A673 (cell line): ENCODE measurements around the gene TMOD2. TPM values are rescaled to one million over a fixed set of nuclear protein-coding genes. Genes with fewer than 3 reads are reported as not detected.

Source experiments
- BruUV-seq: library from RNA; stranded (reverse); fragments of 400-500 nt; replicated peaks from 2 replicates; lab custom pipeline; 2021; lab: Mats Ljungman, UMichigan
- CTCF ChIA-PET: fragments of 300-600 bp; sonication (Branson Sonifier 250); formaldehyde crosslinking; loops from one replicate; lab custom pipeline; 2022; ENCODE audit warnings: antibody characterized with exemption; lab: Charles Lee
- POLR2A ChIA-PET: fragments of 300-600 bp; sonication (Branson Sonifier 250); formaldehyde crosslinking; loops from one replicate; lab custom pipeline; 2022; ENCODE audit warnings: antibody characterized with exemption; ENCODE audit not compliant: low non-redundant PET; lab: Charles Lee
- DNase-seq: peaks from one replicate; pipeline ENCODE4 v3.0.0-alpha.2; 2015; ENCODE audit warnings: low spot score
- H3K27ac ChIP-seq: fragments of 200-600 bp; sonication (generic); 2 replicates; pipeline ENCODE4 v1.5.1; 2016; ENCODE audit warnings: mixed run types, low read depth, mild to moderate bottlenecking, mixed read lengths, antibody characterized with exemption, low read length; ENCODE audit not compliant: poor library complexity, severe bottlenecking
- H3K27me3 ChIP-seq: fragments of 200-600 bp; sonication (generic); replicated peaks from 2 replicates; pipeline ENCODE4 v1.6.1; 2017; ENCODE audit warnings: mixed run types, low read depth, mild to moderate bottlenecking, mixed read lengths, antibody characterized with exemption, low read length; ENCODE audit not compliant: insufficient read depth, poor library complexity
- H3K36me3 ChIP-seq: fragments of 200-600 bp; sonication (generic); 2 replicates; pipeline ENCODE4 v1.6.1; 2016; ENCODE audit warnings: mixed run types, mild to moderate bottlenecking, mixed read lengths, antibody characterized with exemption, low read length; ENCODE audit not compliant: insufficient read depth, poor library complexity, severe bottlenecking
- H3K4me1 ChIP-seq: fragments of 200-600 bp; sonication (generic); 2 replicates; pipeline ENCODE4 v1.6.1; 2017; ENCODE audit warnings: mixed run types, mild to moderate bottlenecking, mixed read lengths, antibody characterized with exemption, low read length; ENCODE audit not compliant: insufficient read depth, poor library complexity, severe bottlenecking
- H3K4me3 ChIP-seq: fragments of 200-600 bp; sonication (generic); 2 replicates; pipeline ENCODE4 v1.5.1; 2016; ENCODE audit warnings: low read depth, mixed run types, mild to moderate bottlenecking, mixed read lengths, low read length; ENCODE audit not compliant: poor library complexity, severe bottlenecking
- H3K9me3 ChIP-seq: fragments of 200-600 bp; sonication (generic); 2 replicates; pipeline ENCODE4 v1.6.1; 2016; ENCODE audit warnings: mixed run types, low read depth, mild to moderate bottlenecking, mixed read lengths, antibody characterized with exemption, low read length; ENCODE audit not compliant: poor library complexity, severe bottlenecking
- CTCF ChIP-seq: fragments of 300-800, 200-600 bp; sonication (generic); conservative IDR thresholded peaks from 2 replicates; pipeline ENCODE4 v1.5.1; 2017; ENCODE audit warnings: low read depth, mild to moderate bottlenecking, antibody characterized with exemption, low read length, moderate library complexity, mixed read lengths
- EZH2 ChIP-seq: fragments of 200-600 bp; sonication (generic); IDR thresholded peaks from 2 replicates; pipeline ENCODE4 v1.6.1; 2017; ENCODE audit warnings: borderline replicate concordance, low read depth, mild to moderate bottlenecking, mixed read lengths, antibody characterized with exemption, low read length; ENCODE audit not compliant: poor library complexity, severe bottlenecking
- intact Hi-C: fragments of 100-400 bp; cut with micrococcal nuclease; formaldehyde crosslinking; loops from one replicate; pipeline ENCODE4 v1.10.0; 2022; ENCODE audit not compliant: unreplicated experiment
- total RNA-seq: library from RNA; stranded (reverse); gene quantifications from 2 replicates; pipeline ENCODE4 v1.2.3, GENCODE V29; 2021

TMOD2 gene
- total RNA-seq, 1 experiment from 2014 or later: 0.67 TPM

GRCh38 chr15:51768018-51768417, 16.6 kb downstream of the TMOD2 start:
- Histone ChIP-seq H3K36me3 (no peaks in the 10 kb centered on the region), H3K27me3 (no peaks in the 10 kb centered on the region), H3K27ac (no peak overlapping the region), H3K9me3 (no peaks in the 10 kb centered on the region), H3K4me1 (no peaks in the 10 kb centered on the region), H3K4me3 (no peak overlapping the region)
- TF ChIP-seq CTCF: no peak
- no peak for TF ChIP-seq EZH2
- no peak for DNase-seq
- no TSS peak for BruUV-seq
- intact Hi-C loops: no loop called here
- CTCF ChIA-PET: no interaction called here
- POLR2A ChIA-PET: no interaction called here

GRCh38 chr15:51770902-51771301, 19.5 kb downstream of the TMOD2 start:
- intact Hi-C loops: no loop called here
- H3K9me3 ChIP-seq: no peaks in the 10 kb centered on the region
- TF ChIP-seq EZH2: no peak
- no peak for TF ChIP-seq CTCF
- no peaks in the 10 kb centered on the region for H3K4me1 ChIP-seq
- no peak overlapping the region for H3K4me3 ChIP-seq
- no peaks in the 10 kb centered on the region for H3K36me3 ChIP-seq
- H3K27ac ChIP-seq: no peak overlapping the region
- DNase-seq: no peak
- POLR2A ChIA-PET: no interaction called here
- CTCF ChIA-PET: no interaction called here
- H3K27me3 ChIP-seq: no peaks in the 10 kb centered on the region
- no TSS peak for BruUV-seq

- POLR2A ChIA-PET: interaction anchor here (0.6 kb wide), 1 partner anchor 10 kb away, joined by 3 read pairs; no protein-coding TSS in a partner anchor
- H3K4me1 ChIP-seq: no peaks in the 10 kb centered on the region
- BruUV-seq: no TSS peak
- no peaks in the 10 kb centered on the region for H3K9me3 ChIP-seq
- DNase-seq: no peak
- TF ChIP-seq CTCF (no peak), EZH2 (no peak)
- intact Hi-C loops: no loop called here
- H3K27ac ChIP-seq: no peak overlapping the region
- H3K27me3 ChIP-seq: no peaks in the 10 kb centered on the region
- no peak overlapping the region for H3K4me3 ChIP-seq
- CTCF ChIA-PET: no interaction called here
- no peaks in the 10 kb centered on the region for H3K36me3 ChIP-seq
Observed at GRCh38 chr15:51771773-51772172, 20.4 kb downstream of the TMOD2 start.
